Fibroblast of the conjunctiva (primary cell): ENCODE results near the gene ELK4.
A peak's percentile ranks its signal among the peaks of the same experiment; 100 is the strongest.

Experiments
- DNase-seq: peaks from one replicate; pipeline ENCODE4 v3.0.0-alpha.2; 2010; ENCODE audit warnings: low read depth

The ELK4 gene

GRCh38 chr1:205595861-205596260 lies 36.0 kb downstream of the ELK4 start:
- no peak for DNase-seq

- DNase-seq = no peak
Observed at GRCh38 chr1:205595435-205595834, 36.4 kb downstream of the ELK4 start.

- DNase-seq = no peak
Observed at GRCh38 chr1:205594846-205595245, 37.0 kb downstream of the ELK4 start.

GRCh38 chr1:205593967-205594366 lies 37.8 kb downstream of the ELK4 start:
- no peak for DNase-seq

- no peak for DNase-seq
Observed at GRCh38 chr1:205593532-205593931, 38.3 kb downstream of the ELK4 start.

- DNase-seq = no peak
Observed at GRCh38 chr1:205592443-205593003, 39.3 kb downstream of the ELK4 start.

GRCh38 chr1:205591522-205592351 lies 40.1 kb downstream of the ELK4 start:
- DNase-seq = peak; percentile 47

- DNase-seq = no peak
Observed at GRCh38 chr1:205590777-205591513, 40.9 kb downstream of the ELK4 start.

- no peak for DNase-seq
Observed at GRCh38 chr1:205590457-205590768, 41.4 kb downstream of the ELK4 start.

- DNase-seq = no peak
Observed at GRCh38 chr1:205589618-205590456, 42.0 kb downstream of the ELK4 start.

GRCh38 chr1:205589046-205589445 lies 42.8 kb downstream of the ELK4 start:
- DNase-seq = no peak

- DNase-seq = peak; percentile 34
Observed at GRCh38 chr1:205588636-205589035, 43.2 kb downstream of the ELK4 start.

- no peak for DNase-seq
Observed at GRCh38 chr1:205587581-205587980, 44.2 kb downstream of the ELK4 start.

GRCh38 chr1:205585835-205586785 lies 45.7 kb downstream of the ELK4 start:
- no peak for DNase-seq

- no peak for DNase-seq
Observed at GRCh38 chr1:205585169-205585834, 46.5 kb downstream of the ELK4 start.

- DNase-seq = no peak
Observed at GRCh38 chr1:205584732-205585131, 47.1 kb downstream of the ELK4 start.

GRCh38 chr1:205583461-205584130 lies 48.2 kb downstream of the ELK4 start:
- DNase-seq = no peak

- no peak for DNase-seq
Observed at GRCh38 chr1:205582471-205583291, 49.1 kb downstream of the ELK4 start.

GRCh38 chr1:205582046-205582445 lies 49.8 kb downstream of the ELK4 start:
- no peak for DNase-seq
